SK-N-SH (cell line): ENCODE measurements around the gene MOCS2. TPM values are rescaled to one million over a fixed set of nuclear protein-coding genes. Genes with fewer than 3 reads are reported as not detected.

Experiments used
- CTCF ChIA-PET: fragments of 300-600, 350-600 bp; formaldehyde crosslinking; extraction: SDS; loops from one replicate; lab custom pipeline; 2021; lab: Yijun Ruan, JAX
- POLR2A ChIA-PET: fragments of 350-600 bp; sonication (Branson Sonifier 250); formaldehyde crosslinking; extraction: SDS; loops from one replicate; lab custom pipeline; 2020; ENCODE audit warnings: antibody characterized with exemption, inconsistent platforms; lab: Yijun Ruan, JAX
- DNase-seq: peaks from one replicate; pipeline ENCODE4 v3.0.0; 2012
- H2AFZ ChIP-seq: fragments of 200-600 bp; sonication (generic); 2 replicates; pipeline ENCODE4 v1.8.1; 2016; ENCODE audit warnings: antibody characterized with exemption, mild to moderate bottlenecking, low read depth
- H3F3A ChIP-seq: fragments of 200-600 bp; sonication (generic); replicated peaks from 2 replicates; pipeline ENCODE3; 2016; ENCODE audit warnings: antibody characterized with exemption, mild to moderate bottlenecking; ENCODE audit not compliant: insufficient read depth
- H3K27ac ChIP-seq, 2 experiments: fragments of 200-500 bp in 1 of 2; fragments of 200-600 bp in 1 of 2; sonication (Bioruptor generic) in 1 of 2; sonication (generic), shearing (Covaris generic) in 1 of 2; 2 replicates each; pipeline versions ENCODE4 v1.5.1 to v1.6.1; 2014 to 2016; ENCODE audit warnings: low read depth in 2 of 2, inconsistent platforms in 1 of 2, low read length in 1 of 2, mild to moderate bottlenecking in 1 of 2, mixed read lengths in 1 of 2
- H3K27me3 ChIP-seq: fragments of 200-600 bp; sonication (generic), shearing (Covaris generic); 2 replicates; pipeline ENCODE4 v1.6.1; 2016; ENCODE audit warnings: mixed run types; ENCODE audit not compliant: insufficient read depth
- H3K36me3 ChIP-seq, 2 experiments: fragments of 200-500 bp in 1 of 2; fragments of 200-600 bp in 1 of 2; sonication (Bioruptor generic) in 1 of 2; sonication (generic) in 1 of 2; replicated peaks in 1 of 2; 2 replicates each; pipeline versions ENCODE3 to v1.5.1; 2014 to 2016; ENCODE audit warnings: low read length in 1 of 2, mild to moderate bottlenecking in 1 of 2; ENCODE audit not compliant: insufficient read depth in 2 of 2, control insufficient read depth in 1 of 2
- H3K4me1 ChIP-seq, 2 experiments: fragments of 200-500 bp in 1 of 2; fragments of 200-600 bp in 1 of 2; sonication (Bioruptor generic) in 1 of 2; sonication (generic), shearing (Covaris generic) in 1 of 2; 2 replicates each; pipeline versions ENCODE4 v1.5.1 to v1.6.1; 2014 to 2016; ENCODE audit warnings: low read depth in 1 of 2, low read length in 1 of 2, mixed run types in 1 of 2; ENCODE audit not compliant: insufficient read depth in 2 of 2, control insufficient read depth in 1 of 2
- H3K4me2 ChIP-seq: fragments of 200-600 bp; sonication (generic), shearing (Covaris generic); 2 replicates; pipeline ENCODE4 v1.6.1; 2017; ENCODE audit warnings: mixed run types
- H3K4me3 ChIP-seq, 2 experiments: fragments of 200-500 bp in 1 of 2; fragments of 200-600 bp in 1 of 2; sonication (Bioruptor generic) in 1 of 2; sonication (generic), shearing (Covaris generic) in 1 of 2; 2 replicates each; pipeline versions ENCODE4 v1.5.1 to v1.8.1; 2014 to 2016; ENCODE audit warnings: low read depth in 2 of 2, inconsistent platforms in 1 of 2, low read length in 1 of 2, mild to moderate bottlenecking in 1 of 2, mixed read lengths in 1 of 2, moderate library complexity in 1 of 2
- H3K79me2 ChIP-seq: fragments of 200-600 bp; sonication (generic); 2 replicates; pipeline ENCODE4 v1.8.1; 2017; ENCODE audit warnings: mild to moderate bottlenecking; ENCODE audit not compliant: insufficient read depth
- H3K9ac ChIP-seq: fragments of 200-600 bp; sonication (generic); 2 replicates; pipeline ENCODE4 v1.6.1; 2017; ENCODE audit warnings: mixed run types
- H3K9me2 ChIP-seq: fragments of 200-600 bp; sonication (generic); 2 replicates; pipeline ENCODE4 v1.6.1; 2017; ENCODE audit warnings: mixed run types
- H3K9me3 ChIP-seq: fragments of 200-600 bp; sonication (generic); 2 replicates; pipeline ENCODE4 v1.6.1; 2017; ENCODE audit warnings: mixed run types, mild to moderate bottlenecking, moderate library complexity
- H4K20me1 ChIP-seq: fragments of 200-600 bp; sonication (generic); 2 replicates; pipeline ENCODE4 v1.6.1; 2017; ENCODE audit warnings: mild to moderate bottlenecking, mixed run types; ENCODE audit not compliant: insufficient read depth
- EP300 ChIP-seq, 2 experiments: IDR thresholded peaks; 2 replicates each; pipeline versions ENCODE4 v1.4.0 to v1.6.1; 2012; ENCODE audit warnings: borderline replicate concordance in 1 of 2, low read depth in 1 of 2, low read length in 1 of 2
- EZH2phosphoT487 ChIP-seq: fragments of 200-600 bp; sonication (generic); IDR thresholded peaks from 2 replicates; pipeline ENCODE4 v1.6.1; 2017; ENCODE audit warnings: low read depth, mixed run types, mild to moderate bottlenecking, antibody characterized with exemption, moderate library complexity, borderline replicate concordance
- FOXJ3 ChIP-seq: sonication (generic); formaldehyde crosslinking; IDR thresholded peaks from 2 replicates; pipeline ENCODE4 v1.5.1; 2020; ENCODE audit warnings: mild to moderate bottlenecking, missing genetic modification reagents
- GABPA ChIP-seq: IDR thresholded peaks from 2 replicates; pipeline ENCODE4 v1.4.0; 2012; ENCODE audit warnings: low read depth, mild to moderate bottlenecking
- JUND ChIP-seq: IDR thresholded peaks from 2 replicates; pipeline ENCODE4 v1.4.0; 2012
- MEF2A ChIP-seq: IDR thresholded peaks from 2 replicates; pipeline ENCODE4 v1.4.0; 2012; ENCODE audit warnings: low read depth, borderline replicate concordance
- MXI1 ChIP-seq: IDR thresholded peaks from 2 replicates; pipeline ENCODE4 v1.6.1; 2012; ENCODE audit warnings: mild to moderate bottlenecking, low read depth, low read length, improper control_type of control experiment
- NRF1 ChIP-seq: IDR thresholded peaks from 2 replicates; pipeline ENCODE4 v1.6.1; 2012; ENCODE audit warnings: low read depth, mild to moderate bottlenecking, low read length
- POLR2AphosphoS5 ChIP-seq: IDR thresholded peaks from 2 replicates; pipeline ENCODE4 v1.6.1; 2012; ENCODE audit warnings: low read depth, low read length
- RAD21 ChIP-seq: IDR thresholded peaks from 2 replicates; pipeline ENCODE4 v1.6.1; 2012; ENCODE audit warnings: mild to moderate bottlenecking, low read length
- RCOR1 ChIP-seq: fragments of 150-350 bp; IDR thresholded peaks from 2 replicates; pipeline ENCODE4 v1.6.1; 2017; ENCODE audit warnings: antibody characterized with exemption, low read length
- RFX5 ChIP-seq: IDR thresholded peaks from 2 replicates; pipeline ENCODE4 v1.6.1; 2012; ENCODE audit warnings: mild to moderate bottlenecking, improper control_type of control experiment, low read length
- RXRA ChIP-seq: IDR thresholded peaks from 2 replicates; pipeline ENCODE4 v1.4.0; 2012; ENCODE audit warnings: low read depth, mild to moderate bottlenecking, borderline replicate concordance
- SIN3A ChIP-seq: IDR thresholded peaks from 2 replicates; pipeline ENCODE4 v1.6.1; 2012; ENCODE audit warnings: low read depth, mild to moderate bottlenecking, low read length, moderate library complexity, borderline replicate concordance
- SMC3 ChIP-seq: IDR thresholded peaks from 2 replicates; pipeline ENCODE4 v1.6.1; 2012; ENCODE audit warnings: low read depth, low read length, improper control_type of control experiment
- TEAD4 ChIP-seq: IDR thresholded peaks from 2 replicates; pipeline ENCODE4 v1.4.0; 2012; ENCODE audit warnings: mild to moderate bottlenecking, borderline replicate concordance; ENCODE audit not compliant: insufficient read depth
- WGBS: methylation state at CpG from one replicate; pipeline ENCODE4 v1.1.6; 2017; ENCODE audit warnings: low lambda C conversion rate; 5-methylcytosine and 5-hydroxymethylcytosine counted together
- polyA plus RNA-seq, 3 experiments: library from polyadenylated mRNA; depleted of rRNA; stranded (reverse); fragments of >200 nt; gene quantifications; 2 replicates each; pipeline ENCODE4 v1.2.3, GENCODE V29; 2012
- TF ChIP-seq, protein P1 (sequence below): IDR thresholded peaks from 2 replicates; pipeline ENCODE4 v1.4.0; 2012; ENCODE audit warnings: low read depth, borderline replicate concordance
- TF ChIP-seq, protein P2 (sequence below): IDR thresholded peaks from 2 replicates; pipeline ENCODE4 v1.4.0; 2012; ENCODE audit warnings: low read depth, borderline replicate concordance

MOCS2 gene
- polyA plus RNA-seq, 1 of the 3 experiments (the other 2 are of a cell fraction) = 26.4 TPM

DNA sequence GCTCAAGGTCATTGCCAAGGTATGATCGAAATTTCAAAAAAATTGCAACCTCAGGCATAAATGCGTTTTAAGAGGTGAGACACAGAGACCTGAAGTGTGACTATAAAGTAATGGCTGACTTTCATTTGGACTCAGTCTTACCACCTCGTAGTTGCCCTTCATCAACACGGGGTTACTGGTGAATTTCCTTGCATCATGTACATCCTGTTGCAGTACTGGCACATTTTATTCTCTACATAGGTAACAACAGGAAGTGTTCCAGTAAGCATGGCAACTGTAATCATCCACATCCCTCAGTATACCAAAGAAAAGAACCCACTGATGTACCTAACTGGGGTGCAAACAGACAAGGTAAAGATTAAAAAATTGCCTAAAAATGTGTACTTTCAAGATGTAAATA lies 29.3 kb downstream of the MOCS2 start:
- POLR2A ChIA-PET = no interaction called here
- CTCF ChIA-PET = no interaction called here

DNA sequence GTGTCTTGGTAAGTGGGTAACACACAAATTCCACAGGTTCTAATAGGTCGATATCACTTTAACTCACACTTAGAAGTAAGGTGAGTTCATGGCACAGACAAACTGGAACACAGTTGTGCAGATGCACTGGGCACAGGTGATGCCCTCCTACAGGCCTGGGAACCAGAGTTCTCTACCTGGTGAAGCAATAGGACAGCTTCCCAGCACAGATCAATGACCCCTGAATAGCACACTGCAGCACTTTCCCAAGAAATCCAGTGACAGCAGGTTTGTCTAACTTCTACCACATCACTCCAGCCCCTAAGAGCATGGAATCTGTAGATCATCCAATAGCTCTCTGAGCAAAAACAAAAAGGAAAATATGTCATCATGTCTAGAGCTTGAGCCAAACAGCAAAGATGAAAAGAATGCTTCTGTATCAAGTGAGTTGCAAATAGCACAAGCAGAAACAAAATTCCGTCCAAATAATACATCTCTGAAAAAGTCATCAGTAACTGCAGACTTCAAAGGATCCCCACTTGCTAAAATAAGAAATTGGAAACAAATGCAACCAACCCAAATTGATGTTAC lies 33.5 kb downstream of the MOCS2 start:
- TF ChIP-seq GABPA (no peak), RFX5 (no peak), NRF1 (no peak), RCOR1 (no peak), MEF2A (no peak), TEAD4 (no peak), JUND (no peak), MXI1 (no peak), SIN3A (no peak), POLR2AphosphoS5 (no peak), EP300 (IDR thresholded peaks at IDR 0.05; ENCODE audit: borderline replicate concordance in 1 of 2, low read depth in 1 of 2, low read length in 1 of 2) (no peak), RXRA (no peak), RAD21 (no peak)
- TF ChIP-seq, protein P1, sequence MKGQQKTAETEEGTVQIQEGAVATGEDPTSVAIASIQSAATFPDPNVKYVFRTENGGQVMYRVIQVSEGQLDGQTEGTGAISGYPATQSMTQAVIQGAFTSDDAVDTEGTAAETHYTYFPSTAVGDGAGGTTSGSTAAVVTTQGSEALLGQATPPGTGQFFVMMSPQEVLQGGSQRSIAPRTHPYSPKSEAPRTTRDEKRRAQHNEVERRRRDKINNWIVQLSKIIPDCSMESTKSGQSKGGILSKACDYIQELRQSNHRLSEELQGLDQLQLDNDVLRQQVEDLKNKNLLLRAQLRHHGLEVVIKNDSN = no peak
- TF ChIP-seq, protein P2, sequence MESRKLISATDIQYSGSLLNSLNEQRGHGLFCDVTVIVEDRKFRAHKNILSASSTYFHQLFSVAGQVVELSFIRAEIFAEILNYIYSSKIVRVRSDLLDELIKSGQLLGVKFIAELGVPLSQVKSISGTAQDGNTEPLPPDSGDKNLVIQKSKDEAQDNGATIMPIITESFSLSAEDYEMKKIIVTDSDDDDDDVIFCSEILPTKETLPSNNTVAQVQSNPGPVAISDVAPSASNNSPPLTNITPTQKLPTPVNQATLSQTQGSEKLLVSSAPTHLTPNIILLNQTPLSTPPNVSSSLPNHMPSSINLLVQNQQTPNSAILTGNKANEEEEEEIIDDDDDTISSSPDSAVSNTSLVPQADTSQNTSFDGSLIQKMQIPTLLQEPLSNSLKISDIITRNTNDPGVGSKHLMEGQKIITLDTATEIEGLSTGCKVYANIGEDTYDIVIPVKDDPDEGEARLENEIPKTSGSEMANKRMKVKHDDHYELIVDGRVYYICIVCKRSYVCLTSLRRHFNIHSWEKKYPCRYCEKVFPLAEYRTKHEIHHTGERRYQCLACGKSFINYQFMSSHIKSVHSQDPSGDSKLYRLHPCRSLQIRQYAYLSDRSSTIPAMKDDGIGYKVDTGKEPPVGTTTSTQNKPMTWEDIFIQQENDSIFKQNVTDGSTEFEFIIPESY = no peak
- TF ChIP-seq, all 33 proteins: peak for 0
- Histone ChIP-seq H3K27ac (no peak overlapping the region), H3K4me1 (peaks cover 0 to 2% of the 10 kb centered on the region in 2 experiments; a peak in 1 of 4 replicates), H3F3A (peaks cover 31% of the 10 kb centered on the region), H3K79me2 (no peaks in the 10 kb centered on the region), H4K20me1 (no peaks in the 10 kb centered on the region), H3K36me3 (peaks cover 88 to 100% of the 10 kb centered on the region in 2 experiments), H3K9me3 (no peaks in the 10 kb centered on the region), H3K4me3 (no peak overlapping the region), H3K9ac (no peak overlapping the region), H2AFZ (no peak overlapping the region), H3K9me2 (no peaks in the 10 kb centered on the region), H3K4me2 (no peak overlapping the region), H3K27me3 (no peaks in the 10 kb centered on the region)
- no peak for DNase-seq
- WGBS = 91% methylated on average over 2 of the region's 2 CpGs
- ChIA-PET POLR2A (no interaction called here), CTCF (no interaction called here)

More for the DNA sequence above, 29.3 kb downstream of the MOCS2 start:
- DNase-seq = no peak
- WGBS = 96% methylated on average over 4 of the region's 4 CpGs
- Histone ChIP-seq H3K79me2 (no peaks in the 10 kb centered on the region), H3K36me3 (peaks cover 95 to 99% of the 10 kb centered on the region in 2 experiments), H2AFZ (no peak overlapping the region), H3K4me1 (no peaks in the 10 kb centered on the region; a peak in 1 of 4 replicates), H3K27me3 (no peaks in the 10 kb centered on the region), H3K27ac (no peak overlapping the region), H3K9me3 (no peaks in the 10 kb centered on the region), H3K9ac (no peak overlapping the region), H4K20me1 (no peaks in the 10 kb centered on the region), H3K4me3 (no peak overlapping the region), H3K9me2 (no peaks in the 10 kb centered on the region), H3F3A (peaks cover 22% of the 10 kb centered on the region), H3K4me2 (no peak overlapping the region)
- TF ChIP-seq TEAD4 (no peak), SMC3 (no peak), RFX5 (no peak), EZH2phosphoT487 (no peak), FOXJ3 (CRISPR knock-in tag) (no peak), SIN3A (no peak)
- TF ChIP-seq, protein P2 = no peak
- TF ChIP-seq, protein P1 = no peak
